ENCODE results near the gene KRTAP12-2. TPM values are rescaled to one million over a fixed set of nuclear protein-coding genes. Genes with fewer than 3 reads are reported as not detected.
"Not testable (repeated sequence)": the region's sequence is repeated elsewhere in the genome, so short reads cannot be mapped to it uniquely, and the experiment has no call there.

Gene KRTAP12-2
- total and polyA plus RNA-seq, 9 donors: not detected

DNA sequence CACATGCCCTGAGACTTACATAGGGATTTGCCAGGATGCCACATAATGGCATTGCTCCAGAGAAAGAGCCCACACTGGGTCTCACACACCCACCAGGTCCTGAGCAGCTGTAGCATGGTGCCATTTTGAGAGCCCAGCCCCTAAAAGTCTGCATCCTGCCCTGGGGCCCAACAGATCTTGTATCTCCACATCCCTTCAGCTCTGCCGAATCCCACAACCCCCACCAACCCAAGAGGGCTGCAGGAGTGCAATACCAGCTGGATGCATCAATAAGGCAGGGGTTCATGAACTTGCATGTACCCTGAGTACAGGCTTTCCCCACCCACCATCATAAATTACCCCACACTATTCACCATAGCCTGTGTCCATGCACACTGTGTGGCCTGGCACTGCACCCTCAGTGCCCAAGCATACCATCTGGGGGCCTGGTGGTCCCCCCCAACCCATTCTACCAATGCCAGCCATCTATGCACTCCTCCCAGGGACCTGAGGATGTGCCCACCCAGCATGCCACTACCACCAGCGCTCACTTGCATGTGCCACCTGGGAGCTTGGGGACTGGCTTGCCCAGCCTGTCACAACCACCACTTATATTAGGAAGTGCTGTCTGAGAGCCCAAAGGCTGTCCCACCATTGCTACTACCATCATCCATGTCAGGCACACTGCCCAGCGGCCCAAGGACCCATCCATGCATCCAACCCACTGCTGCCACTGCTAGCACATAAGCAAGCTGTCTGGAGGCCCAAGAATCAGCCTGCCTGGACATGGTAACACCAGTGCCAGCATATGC lies 4.1 kb upstream of the KRTAP12-2 start:
- TF ChIP-seq EP300 (IDR thresholded peaks at IDR 0.05) (no peak), POLR2A (IDR thresholded peaks at IDR 0.05) (no peak), CTCF (IDR thresholded peaks at IDR 0.05) (no peak)
- Histone ChIP-seq H3K9me3 (no peaks in the 10 kb centered on the region), H3K4me3 (no peak overlapping the region), H3K36me3 (no peaks in the 10 kb centered on the region), H3K27me3 (no peaks in the 10 kb centered on the region), H3K27ac (no peak overlapping the region), H3K4me1 (ENCODE audit: insufficient read depth) (no peaks in the 10 kb centered on the region)
- intact Hi-C loops (cut with DNase I): no loop called here
- WGBS, 3 donors: 57 to 83% (median 83%) methylated on average over 3 of the region's 3 CpGs
- DNase-seq: no peak

GRCh38 chr21:44667612-44668011 lies 885 bp upstream of the KRTAP12-2 start:
- H3K36me3 ChIP-seq: no peaks in the 10 kb centered on the region
- no peak overlapping the region for H3K4me3 ChIP-seq
- intact Hi-C loops (cut with DNase I): no loop called here
- no peaks in the 10 kb centered on the region for H3K27me3 ChIP-seq
- no peak for DNase-seq
- TF ChIP-seq EP300 (IDR thresholded peaks at IDR 0.05) (no peak), POLR2A (IDR thresholded peaks at IDR 0.05) (no peak), CTCF (IDR thresholded peaks at IDR 0.05) (no peak)
- no peaks in the 10 kb centered on the region for H3K4me1 ChIP-seq (ENCODE audit: insufficient read depth)
- no peak overlapping the region for H3K27ac ChIP-seq
- H3K9me3 ChIP-seq: no peaks in the 10 kb centered on the region
- 63 to 80% (median 80%) methylated on average over 1 of the region's 1 CpG for WGBS, 3 donors

DNA sequence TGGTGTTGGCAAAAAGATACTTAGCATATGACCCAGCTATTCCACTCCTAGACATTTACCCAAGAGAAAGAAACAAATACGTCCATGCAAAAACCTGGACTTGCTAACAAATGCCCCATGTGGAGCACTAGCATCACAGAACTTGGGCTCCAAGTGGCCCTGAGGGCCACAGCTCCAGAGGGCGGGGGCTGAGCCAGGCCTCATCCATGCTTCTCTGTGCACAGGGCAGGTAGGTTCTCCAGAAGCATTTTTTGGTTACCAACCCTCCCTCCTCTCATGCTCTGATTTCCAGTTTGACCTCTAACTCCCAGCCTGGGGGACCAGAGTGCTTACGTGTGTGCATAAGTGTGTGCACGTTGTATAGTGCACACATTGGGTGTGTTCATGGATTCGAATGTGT lies 2.0 kb downstream of the KRTAP12-2 start:
- Histone ChIP-seq H3K27ac (no peak overlapping the region), H3K4me3 (no peak overlapping the region), H3K4me1 (ENCODE audit: insufficient read depth) (no peaks in the 10 kb centered on the region), H3K27me3 (no peaks in the 10 kb centered on the region), H3K36me3 (no peaks in the 10 kb centered on the region), H3K9me3 (no peaks in the 10 kb centered on the region)
- TF ChIP-seq POLR2A (IDR thresholded peaks at IDR 0.05): no peak
- TF ChIP-seq EP300 (IDR thresholded peaks at IDR 0.05): no peak
- no peak for TF ChIP-seq CTCF (IDR thresholded peaks at IDR 0.05)
- DNase-seq: no peak
- 76 to 78% (median 77%) methylated on average over 5 of the region's 5 CpGs for WGBS, 3 donors
- intact Hi-C loops (cut with DNase I): no loop called here

GRCh38 chr21:44661567-44661966 lies 5.2 kb downstream of the KRTAP12-2 start:
- H3K4me3 ChIP-seq; H3K36me3 ChIP-seq; H3K9me3 ChIP-seq; H3K27me3 ChIP-seq; H3K27ac ChIP-seq; H3K4me1 ChIP-seq (ENCODE audit: insufficient read depth); intact Hi-C loops (cut with DNase I); DNase-seq: not testable (repeated sequence)
- WGBS, 3 donors: 42 to 50% (median 47%) methylated on average over 7 of the region's 7 CpGs

DNA sequence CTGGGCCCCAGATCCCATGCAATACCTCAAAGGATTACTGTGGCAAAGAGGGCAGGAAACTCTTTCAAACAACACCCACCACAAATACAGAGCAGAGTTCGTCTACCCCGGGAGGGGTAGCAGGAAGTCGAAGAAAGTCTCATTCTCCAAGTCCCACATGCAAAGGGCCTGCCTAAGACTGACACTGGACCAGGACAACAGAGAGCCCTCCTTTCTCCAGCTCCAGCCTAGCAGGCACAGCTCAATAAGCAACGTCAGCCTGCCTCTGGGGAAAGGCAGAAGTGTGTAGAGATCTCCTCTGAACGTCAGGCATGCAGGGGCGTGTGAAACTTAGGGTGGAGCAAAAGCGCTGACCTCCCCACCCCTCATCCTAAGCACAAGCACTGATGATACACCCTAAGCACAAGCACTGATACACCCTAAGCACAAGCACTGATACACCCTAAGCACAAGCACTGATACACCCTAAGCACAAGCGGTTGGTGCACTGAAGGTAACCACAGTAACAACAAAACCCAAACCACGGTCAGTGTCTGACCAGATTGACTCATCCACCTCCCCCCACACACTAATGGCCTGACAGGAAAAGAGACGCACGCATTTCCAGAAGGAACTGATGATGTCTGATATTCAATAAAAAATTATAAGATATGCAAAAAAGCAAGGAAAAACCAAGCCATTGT lies 7.7 kb downstream of the KRTAP12-2 start:
- 47 to 62% (median 50%) methylated on average over 11 of the region's 11 CpGs for WGBS, 3 donors
- Histone ChIP-seq H3K36me3 (no peaks in the 10 kb centered on the region), H3K27me3 (no peaks in the 10 kb centered on the region), H3K4me3 (no peak overlapping the region), H3K4me1 (ENCODE audit: insufficient read depth) (no peaks in the 10 kb centered on the region), H3K27ac (no peak overlapping the region), H3K9me3 (no peaks in the 10 kb centered on the region)
- TF ChIP-seq EP300 (IDR thresholded peaks at IDR 0.05): no peak
- no peak for TF ChIP-seq CTCF (IDR thresholded peaks at IDR 0.05)
- TF ChIP-seq POLR2A (IDR thresholded peaks at IDR 0.05): no peak
- intact Hi-C loops (cut with DNase I): no loop called here
- no peak for DNase-seq
